WTC11 (cell line): Measurements from ENCODE around the gene MYMX. TPM values are rescaled to one million over a fixed set of nuclear protein-coding genes. Genes with fewer than 3 reads are reported as not detected.

ENCODE experiments used
- ATAC-seq: fragments of 200-7000 bp; cut with Tn5 transposase; 2 replicates; pipeline ENCODE4 v1.10.0; 2021; ENCODE audit warnings: mild to moderate bottlenecking, moderate library complexity
- CTCF ChIA-PET: fragments of 300-600 bp; sonication (Branson Sonifier 250); formaldehyde crosslinking; loops from one replicate; lab custom pipeline; 2021; ENCODE audit warnings: antibody characterized with exemption; lab: Charles Lee
- POLR2A ChIA-PET: fragments of 350-600 bp; sonication (Branson Sonifier 250); formaldehyde crosslinking; loops from one replicate; lab custom pipeline; 2021; ENCODE audit warnings: antibody characterized with exemption; lab: Charles Lee
- DNase-seq: peaks from one replicate; pipeline ENCODE4 v3.0.0; 2021; ENCODE audit warnings: low spot score
- H3K27ac Mint-ChIP-seq: 2 replicates; pipeline ENCODE4 v1.8.0; 2021; ENCODE audit warnings: mixed read lengths
- H3K27me3 Mint-ChIP-seq: 2 replicates; pipeline ENCODE4 v1.8.0; 2021; ENCODE audit warnings: low read depth, mild to moderate bottlenecking, moderate library complexity, mixed read lengths
- H3K36me3 Mint-ChIP-seq: 2 replicates; pipeline ENCODE4 v1.8.0; 2021; ENCODE audit warnings: mixed read lengths
- H3K4me1 Mint-ChIP-seq: 2 replicates; pipeline ENCODE4 v1.8.0; 2022; ENCODE audit warnings: mixed read lengths
- H3K4me3 Mint-ChIP-seq: 2 replicates; pipeline ENCODE4 v1.8.0; 2021; ENCODE audit warnings: mild to moderate bottlenecking, moderate library complexity, mixed read lengths
- H3K9me3 Mint-ChIP-seq: 2 replicates; pipeline ENCODE4 v1.8.0; 2021; ENCODE audit warnings: mixed read lengths
- AFF4 ChIP-seq: sonication (generic); formaldehyde crosslinking; IDR thresholded peaks from 2 replicates; pipeline ENCODE4 v1.8.1; 2023; ENCODE audit warnings: mild to moderate bottlenecking, missing genetic modification reagents, borderline replicate concordance
- ATF2 ChIP-seq: sonication (generic); formaldehyde crosslinking; IDR thresholded peaks from 2 replicates; pipeline ENCODE4 v1.8.1; 2022; ENCODE audit warnings: low read depth, missing genetic modification reagents, borderline replicate concordance
- CTCF ChIP-seq: fragments of 200-600 bp; IDR thresholded peaks from 2 replicates; pipeline ENCODE4 v1.8.0; 2022; ENCODE audit warnings: antibody characterized with exemption
- ERG ChIP-seq: fragments of 250-450 bp; sonication (Bioruptor Pico); IDR thresholded peaks from 2 replicates; pipeline ENCODE4 v1.8.0; 2021; ENCODE audit warnings: mild to moderate bottlenecking
- ESRRA ChIP-seq: sonication (generic); formaldehyde crosslinking; IDR thresholded peaks from 2 replicates; pipeline ENCODE4 v1.8.1; 2022; ENCODE audit warnings: mild to moderate bottlenecking, missing genetic modification reagents, borderline replicate concordance
- GTF2I ChIP-seq: fragments of 250-450 bp; sonication (Bioruptor Pico); conservative IDR thresholded peaks from 2 replicates; pipeline ENCODE4 v1.4.0; 2021; ENCODE audit warnings: mild to moderate bottlenecking
- HMGA2 ChIP-seq: fragments of 250-450 bp; sonication (Bioruptor Pico); IDR thresholded peaks from 2 replicates; pipeline ENCODE4 v1.4.0; 2021; ENCODE audit warnings: mild to moderate bottlenecking, moderate library complexity
- IRF2 ChIP-seq: sonication (generic); formaldehyde crosslinking; IDR thresholded peaks from 2 replicates; pipeline ENCODE4 v1.8.0; 2022; ENCODE audit warnings: low read depth, missing genetic modification reagents, borderline replicate concordance
- JAZF1 ChIP-seq: fragments of 250-450 bp; sonication (Bioruptor Pico); IDR thresholded peaks from 2 replicates; pipeline ENCODE4 v1.9.0; 2021; ENCODE audit warnings: moderate library complexity, mild to moderate bottlenecking, inconsistent platforms
- MLX ChIP-seq: sonication (generic); formaldehyde crosslinking; IDR thresholded peaks from 2 replicates; pipeline ENCODE4 v1.8.1; 2023; ENCODE audit warnings: mild to moderate bottlenecking, missing genetic modification reagents, moderate library complexity
- NFE2L1 ChIP-seq: sonication (generic); formaldehyde crosslinking; IDR thresholded peaks from 2 replicates; pipeline ENCODE4 v1.8.1; 2023; ENCODE audit warnings: missing genetic modification reagents
- NFYB ChIP-seq: sonication (generic); formaldehyde crosslinking; conservative IDR thresholded peaks from 2 replicates; pipeline ENCODE4 v1.8.0; 2022; ENCODE audit warnings: low read depth, missing genetic modification reagents
- PRRX2 ChIP-seq: fragments of 250-450 bp; sonication (Bioruptor Pico); IDR thresholded peaks from 2 replicates; pipeline ENCODE4 v1.8.0; 2021; ENCODE audit warnings: mild to moderate bottlenecking
- SMAD4 ChIP-seq: sonication (generic); formaldehyde crosslinking; IDR thresholded peaks from 2 replicates; pipeline ENCODE4 v1.8.0; 2022; ENCODE audit warnings: mild to moderate bottlenecking, missing genetic modification reagents
- STAT6 ChIP-seq: sonication (generic); formaldehyde crosslinking; conservative IDR thresholded peaks from 2 replicates; pipeline ENCODE4 v1.8.1; 2023; ENCODE audit warnings: mild to moderate bottlenecking, low read depth, missing genetic modification reagents, moderate library complexity
- USF2 ChIP-seq: sonication (generic); formaldehyde crosslinking; IDR thresholded peaks from 2 replicates; pipeline ENCODE4 v1.8.1; 2023; ENCODE audit warnings: mild to moderate bottlenecking, missing genetic modification reagents, moderate library complexity
- ZBTB21 ChIP-seq: sonication (generic); formaldehyde crosslinking; IDR thresholded peaks from 2 replicates; pipeline ENCODE4 v1.8.1; 2023; ENCODE audit warnings: mild to moderate bottlenecking, missing genetic modification reagents, borderline replicate concordance
- ZNF219 ChIP-seq: sonication (generic); formaldehyde crosslinking; IDR thresholded peaks from 2 replicates; pipeline ENCODE4 v1.8.0; 2023; ENCODE audit warnings: missing genetic modification reagents, mild to moderate bottlenecking, borderline replicate concordance
- ZSCAN18 ChIP-seq: fragments of 250-450 bp; sonication (Bioruptor Pico); IDR thresholded peaks from 2 replicates; pipeline ENCODE4 v2.1.2; 2022; ENCODE audit warnings: mild to moderate bottlenecking, moderate library complexity
- total RNA-seq: library from RNA; stranded (reverse); gene quantifications from 3 replicates; pipeline ENCODE4 v1.2.3, GENCODE V29; 2021

Gene MYMX
- total RNA-seq, 1 experiment from 2014 or later: 3.9 TPM

- TF ChIP-seq AFF4 (CRISPR knock-in tag): no peak
- no peak for TF ChIP-seq SMAD4 (CRISPR knock-in tag)
- TF ChIP-seq PRRX2: no peak
- no peak for TF ChIP-seq MLX (CRISPR knock-in tag)
- no peak for TF ChIP-seq STAT6 (CRISPR knock-in tag)
- TF ChIP-seq ZSCAN18: no peak
- TF ChIP-seq USF2 (CRISPR knock-in tag): no peak
- TF ChIP-seq ESRRA (CRISPR knock-in tag): no peak
- no peak for TF ChIP-seq ZNF219
- no peak for TF ChIP-seq ATF2 (CRISPR knock-in tag)
- no peak for TF ChIP-seq NFYB
These were observed 9.8 kb downstream of the MYMX start (continued) for GRCh38 chr6:44226368-44227147.

GRCh38 chr6:44227148-44227793 is 10.5 kb downstream of the MYMX start:
- ChIA-PET CTCF (interaction anchor here (0.9 to 10.7 kb wide), 8 partner anchors 8 to 165 kb away, joined by 3 to 174 read pairs (median 5); partner anchors contain the start of gene SLC35B2), POLR2A (interaction anchor here (0.6 to 1.9 kb wide), 3 partner anchors 10 to 29 kb away, joined by 4 to 9 read pairs (median 6); partner anchors contain the start of genes HSP90AB1 and MYMX)
- Mint-ChIP-seq H3K27ac (no peak overlapping the region), H3K4me3 (no peak overlapping the region), H3K9me3 (no peaks in the 10 kb centered on the region), H3K27me3 (no peaks in the 10 kb centered on the region), H3K4me1 (peaks cover 39% of the 10 kb centered on the region), H3K36me3 (peaks cover 39% of the 10 kb centered on the region)
- no peak; the same call in 1 of the 2 replicates for ATAC-seq
- DNase-seq: no peak
- TF ChIP-seq ZBTB21 (no peak), NFE2L1 (CRISPR knock-in tag) (no peak), JAZF1 (no peak), GTF2I (CRISPR knock-in tag) (no peak), ERG (CRISPR knock-in tag) (no peak), IRF2 (CRISPR knock-in tag) (no peak), CTCF (no peak), HMGA2 (CRISPR knock-in tag) (no peak), MLX (CRISPR knock-in tag) (no peak)
